ENCODE measurements around the gene COL6A1.

The COL6A1 gene

GRCh38 chr21:46020581-46020980, 39.0 kb downstream of the COL6A1 start:
- Histone ChIP-seq H3K27me3 (ENCODE audit: control insufficient read depth, low read length) (no peaks in the 10 kb centered on the region), H3K36me3 (ENCODE audit: control insufficient read depth, low read length) (no peaks in the 10 kb centered on the region), H4K20me1 (ENCODE audit: control insufficient read depth, insufficient read depth, low read depth, low read length) (no peaks in the 10 kb centered on the region), H3K4me1 (ENCODE audit: control insufficient read depth, low read length) (no peaks in the 10 kb centered on the region), H3K4me2 (ENCODE audit: low read length) (no peak overlapping the region), H3K9me3 (ENCODE audit: control insufficient read depth, insufficient read depth, low read length) (no peaks in the 10 kb centered on the region), H3K27ac (ENCODE audit: low read depth, low read length) (no peak overlapping the region), H3K9me2 (replicated peaks; ENCODE audit: control insufficient read depth, low read length) (no peaks in the 10 kb centered on the region), H3K79me2 (ENCODE audit: control insufficient read depth, low read length) (no peaks in the 10 kb centered on the region), H3F3A (ENCODE audit: control insufficient read depth, insufficient read depth) (no peaks in the 10 kb centered on the region), H3K4me3 (ENCODE audit: low read length) (no peak overlapping the region)
- TF ChIP-seq EZH2phosphoT487 (IDR thresholded peaks at IDR 0.05; ENCODE audit: borderline replicate concordance, low read length) = no peak
- TF ChIP-seq, protein P1, sequence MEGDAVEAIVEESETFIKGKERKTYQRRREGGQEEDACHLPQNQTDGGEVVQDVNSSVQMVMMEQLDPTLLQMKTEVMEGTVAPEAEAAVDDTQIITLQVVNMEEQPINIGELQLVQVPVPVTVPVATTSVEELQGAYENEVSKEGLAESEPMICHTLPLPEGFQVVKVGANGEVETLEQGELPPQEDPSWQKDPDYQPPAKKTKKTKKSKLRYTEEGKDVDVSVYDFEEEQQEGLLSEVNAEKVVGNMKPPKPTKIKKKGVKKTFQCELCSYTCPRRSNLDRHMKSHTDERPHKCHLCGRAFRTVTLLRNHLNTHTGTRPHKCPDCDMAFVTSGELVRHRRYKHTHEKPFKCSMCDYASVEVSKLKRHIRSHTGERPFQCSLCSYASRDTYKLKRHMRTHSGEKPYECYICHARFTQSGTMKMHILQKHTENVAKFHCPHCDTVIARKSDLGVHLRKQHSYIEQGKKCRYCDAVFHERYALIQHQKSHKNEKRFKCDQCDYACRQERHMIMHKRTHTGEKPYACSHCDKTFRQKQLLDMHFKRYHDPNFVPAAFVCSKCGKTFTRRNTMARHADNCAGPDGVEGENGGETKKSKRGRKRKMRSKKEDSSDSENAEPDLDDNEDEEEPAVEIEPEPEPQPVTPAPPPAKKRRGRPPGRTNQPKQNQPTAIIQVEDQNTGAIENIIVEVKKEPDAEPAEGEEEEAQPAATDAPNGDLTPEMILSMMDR (IDR thresholded peaks at IDR 0.05; ENCODE audit: low read depth, low read length, poor library complexity, severe bottlenecking) = no peak

DNA sequence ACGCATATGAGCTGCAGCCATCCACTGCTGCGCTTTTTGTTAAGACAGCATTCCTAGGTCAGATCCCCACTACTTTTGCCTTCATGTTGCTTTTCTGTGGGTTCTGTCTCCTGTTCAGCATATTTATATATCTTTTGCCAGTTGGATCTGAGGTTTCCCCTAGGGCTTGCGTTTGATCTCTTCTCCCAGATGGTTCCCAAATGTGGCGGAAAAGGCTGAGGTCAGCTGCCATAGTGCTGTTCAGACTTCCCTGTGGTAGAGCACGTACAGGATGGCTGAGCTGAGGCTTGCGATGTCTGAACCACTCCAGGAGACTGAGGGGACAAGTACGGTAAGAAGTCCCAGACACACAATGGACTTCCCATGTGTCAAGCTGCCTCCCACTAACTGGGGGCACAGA, 39.8 kb downstream of the COL6A1 start:
- Histone ChIP-seq H3K27ac (ENCODE audit: low read depth, low read length) (no peak overlapping the region), H3K9me3 (ENCODE audit: control insufficient read depth, insufficient read depth, low read length) (no peaks in the 10 kb centered on the region), H3K27me3 (ENCODE audit: control insufficient read depth, low read length) (no peaks in the 10 kb centered on the region), H3K4me2 (ENCODE audit: low read length) (no peak overlapping the region), H3F3A (ENCODE audit: control insufficient read depth, insufficient read depth) (no peaks in the 10 kb centered on the region), H3K36me3 (ENCODE audit: control insufficient read depth, low read length) (no peaks in the 10 kb centered on the region), H4K20me1 (ENCODE audit: control insufficient read depth, insufficient read depth, low read depth, low read length) (no peaks in the 10 kb centered on the region), H3K9me2 (replicated peaks; ENCODE audit: control insufficient read depth, low read length) (no peaks in the 10 kb centered on the region), H3K4me1 (ENCODE audit: control insufficient read depth, low read length) (no peaks in the 10 kb centered on the region), H3K4me3 (ENCODE audit: low read length) (no peak overlapping the region), H3K79me2 (ENCODE audit: control insufficient read depth, low read length) (no peaks in the 10 kb centered on the region)
- TF ChIP-seq, protein P1 (IDR thresholded peaks at IDR 0.05; ENCODE audit: low read depth, low read length, poor library complexity, severe bottlenecking) = no peak
- no peak for TF ChIP-seq EZH2phosphoT487 (IDR thresholded peaks at IDR 0.05; ENCODE audit: borderline replicate concordance, low read length)

DNA sequence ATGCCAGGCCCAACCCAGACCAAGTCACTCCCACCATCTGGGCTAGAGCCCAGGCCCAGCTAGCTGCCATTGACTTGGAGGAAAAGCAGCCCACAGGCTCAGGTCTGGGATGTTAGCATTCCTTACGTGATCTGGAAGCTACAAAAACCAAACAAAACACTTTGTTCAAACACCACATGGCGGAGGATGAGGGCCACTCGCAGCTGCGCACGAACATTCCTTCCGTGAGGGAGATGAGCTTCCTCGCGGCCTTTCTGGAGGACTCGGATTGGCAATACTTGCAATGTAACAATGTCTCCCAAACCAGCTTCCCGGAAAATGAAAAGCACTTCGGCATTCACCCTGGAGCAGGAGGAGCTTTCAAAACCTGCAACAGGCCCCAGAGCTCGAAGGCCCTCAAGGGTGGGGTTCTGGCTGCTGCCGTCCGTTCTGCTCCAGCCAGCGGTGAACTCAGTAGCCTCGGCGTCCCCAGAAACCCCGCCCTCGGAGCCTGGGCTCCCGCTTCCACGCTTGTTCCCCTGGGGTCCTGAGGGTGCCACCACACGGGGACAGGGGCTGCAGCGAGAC, 40.5 kb downstream of the COL6A1 start:
- H3K4me1 ChIP-seq (ENCODE audit: control insufficient read depth, low read length) = no peaks in the 10 kb centered on the region
- H3K9me2 ChIP-seq (replicated peaks; ENCODE audit: control insufficient read depth, low read length) = no peaks in the 10 kb centered on the region
- no peak overlapping the region for H3K27ac ChIP-seq (ENCODE audit: low read depth, low read length)
- H3K4me3 ChIP-seq (ENCODE audit: low read length) = no peak overlapping the region
- H3K4me2 ChIP-seq (ENCODE audit: low read length) = no peak overlapping the region
- H3F3A ChIP-seq (ENCODE audit: control insufficient read depth, insufficient read depth) = no peaks in the 10 kb centered on the region
- H3K79me2 ChIP-seq (ENCODE audit: control insufficient read depth, low read length) = no peaks in the 10 kb centered on the region
- H4K20me1 ChIP-seq (ENCODE audit: control insufficient read depth, insufficient read depth, low read depth, low read length) = no peaks in the 10 kb centered on the region
- no peaks in the 10 kb centered on the region for H3K36me3 ChIP-seq (ENCODE audit: control insufficient read depth, low read length)
- H3K27me3 ChIP-seq (ENCODE audit: control insufficient read depth, low read length) = no peaks in the 10 kb centered on the region
- H3K9me3 ChIP-seq (ENCODE audit: control insufficient read depth, insufficient read depth, low read length) = no peaks in the 10 kb centered on the region
- no peak for TF ChIP-seq EZH2phosphoT487 (IDR thresholded peaks at IDR 0.05; ENCODE audit: borderline replicate concordance, low read length)
- TF ChIP-seq, protein P1 (IDR thresholded peaks at IDR 0.05; ENCODE audit: low read depth, low read length, poor library complexity, severe bottlenecking) = no peak

All from DOHH2 (cell line).